HEK293 (cell line): ENCODE results near the gene ZBTB48.

Experiments used
- GLI4 ChIP-seq: fragments of 450-650 bp; formaldehyde crosslinking; IDR thresholded peaks from 2 replicates; pipeline ENCODE4 v1.5.1; 2016; ENCODE audit warnings: missing biosample characterization, missing genetic modification characterization
- GLIS1 ChIP-seq: fragments of 450-650 bp; formaldehyde crosslinking; IDR thresholded peaks from 2 replicates; pipeline ENCODE4 v1.5.1; 2016; ENCODE audit warnings: missing biosample characterization, missing genetic modification characterization
- KLF10 ChIP-seq: fragments of 450-650 bp; IDR thresholded peaks from 2 replicates; pipeline ENCODE4 v1.5.1; 2018; ENCODE audit warnings: missing biosample characterization, mild to moderate bottlenecking, missing genetic modification characterization
- KLF17 ChIP-seq: fragments of 450-650 bp; formaldehyde crosslinking; IDR thresholded peaks from 2 replicates; pipeline ENCODE4 v1.5.1; 2016; ENCODE audit warnings: missing biosample characterization, missing genetic modification characterization
- KLF7 ChIP-seq: fragments of 450-650 bp; formaldehyde crosslinking; IDR thresholded peaks from 2 replicates; pipeline ENCODE4 v1.5.1; 2016; ENCODE audit warnings: missing biosample characterization, missing genetic modification characterization, borderline replicate concordance
- KLF9 ChIP-seq: fragments of 450-650 bp; formaldehyde crosslinking; IDR thresholded peaks from 2 replicates; pipeline ENCODE4 v1.5.1; 2016; ENCODE audit warnings: missing biosample characterization, missing genetic modification characterization, low read depth
- SETDB1 ChIP-seq: IDR thresholded peaks from one replicate; pipeline ENCODE4 v1.6.1; 2017; ENCODE audit warnings: mild to moderate bottlenecking, low read length, moderate library complexity, mixed read lengths; ENCODE audit not compliant: insufficient read length
- SP2 ChIP-seq: fragments of 450-650 bp; formaldehyde crosslinking; IDR thresholded peaks from 2 replicates; pipeline ENCODE4 v1.5.1; 2016; ENCODE audit warnings: missing biosample characterization, missing genetic modification characterization
- ZBTB10 ChIP-seq: fragments of 450-650 bp; formaldehyde crosslinking; IDR thresholded peaks from 2 replicates; pipeline ENCODE4 v1.5.1; 2016; ENCODE audit warnings: missing biosample characterization, missing genetic modification characterization
- ZBTB11 ChIP-seq: fragments of 450-650 bp; formaldehyde crosslinking; conservative IDR thresholded peaks from 2 replicates; pipeline ENCODE4 v1.5.1; 2016; ENCODE audit warnings: low read depth, missing biosample characterization, missing genetic modification characterization
- ZBTB21 ChIP-seq: fragments of 450-650 bp; formaldehyde crosslinking; IDR thresholded peaks from 2 replicates; pipeline ENCODE4 v1.5.1; 2017; ENCODE audit warnings: missing biosample characterization, missing genetic modification characterization
- ZBTB48 ChIP-seq: fragments of 450-650 bp; formaldehyde crosslinking; IDR thresholded peaks from 2 replicates; pipeline ENCODE4 v1.5.1; 2016; ENCODE audit warnings: missing biosample characterization, missing genetic modification characterization
- ZEB2 ChIP-seq: fragments of 450-650 bp; formaldehyde crosslinking; IDR thresholded peaks from 2 replicates; pipeline ENCODE4 v1.5.1; 2016; ENCODE audit warnings: missing biosample characterization, missing genetic modification characterization
- ZFP3 ChIP-seq: fragments of 450-650 bp; formaldehyde crosslinking; IDR thresholded peaks from 2 replicates; pipeline ENCODE4 v1.5.1; 2016; ENCODE audit warnings: low read depth, missing biosample characterization, missing genetic modification characterization
- ZFP37 ChIP-seq: fragments of 450-650 bp; formaldehyde crosslinking; IDR thresholded peaks from 2 replicates; pipeline ENCODE4 v1.5.1; 2016; ENCODE audit warnings: missing biosample characterization, missing genetic modification characterization
- ZNF223 ChIP-seq: fragments of 450-650 bp; formaldehyde crosslinking; IDR thresholded peaks from 2 replicates; pipeline ENCODE4 v1.5.1; 2016; ENCODE audit warnings: missing biosample characterization, missing genetic modification characterization
- ZNF280D ChIP-seq: fragments of 450-650 bp; formaldehyde crosslinking; IDR thresholded peaks from 2 replicates; pipeline ENCODE4 v1.5.1; 2016; ENCODE audit warnings: missing biosample characterization, missing genetic modification characterization
- ZNF341 ChIP-seq: fragments of 450-650 bp; formaldehyde crosslinking; IDR thresholded peaks from 2 replicates; pipeline ENCODE4; 2016; ENCODE audit warnings: low read depth, missing biosample characterization, missing genetic modification characterization
- ZNF362 ChIP-seq: fragments of 450-650 bp; formaldehyde crosslinking; IDR thresholded peaks from 2 replicates; pipeline ENCODE4 v1.5.1; 2016; ENCODE audit warnings: missing biosample characterization, missing genetic modification characterization
- ZNF366 ChIP-seq: fragments of 450-650 bp; formaldehyde crosslinking; conservative IDR thresholded peaks from 2 replicates; pipeline ENCODE4 v1.5.1; 2016; ENCODE audit warnings: missing biosample characterization, missing genetic modification characterization
- ZNF629 ChIP-seq: fragments of 450-650 bp; formaldehyde crosslinking; IDR thresholded peaks from 2 replicates; pipeline ENCODE4 v1.5.1; 2017; ENCODE audit warnings: missing biosample characterization, missing genetic modification characterization
- ZNF660 ChIP-seq: fragments of 450-650 bp; IDR thresholded peaks from 2 replicates; pipeline ENCODE4 v1.5.1; 2018; ENCODE audit warnings: missing biosample characterization, mild to moderate bottlenecking, missing genetic modification characterization
- ZNF670 ChIP-seq: fragments of 450-650 bp; formaldehyde crosslinking; IDR thresholded peaks from 2 replicates; pipeline ENCODE4 v1.5.1; 2016; ENCODE audit warnings: missing biosample characterization, missing genetic modification characterization, low read depth
- ZNF704 ChIP-seq: fragments of 450-650 bp; formaldehyde crosslinking; IDR thresholded peaks from 2 replicates; pipeline ENCODE4 v1.5.1; 2016; ENCODE audit warnings: missing biosample characterization, missing genetic modification characterization

The ZBTB48 gene

GRCh38 chr1:6603238-6603914 lies 23.6 kb downstream of the ZBTB48 start (continued):
- TF ChIP-seq ZNF670 (tag by site-specific recombination), result no peak
- peak; percentile 31; the same call in 1 of the 2 replicates for TF ChIP-seq ZFP3 (tag by site-specific recombination)
- TF ChIP-seq ZBTB11 (tag by site-specific recombination), result peak; percentile 26; the same call in 1 of the 2 replicates
- peak; percentile 54; the same call in 1 of the 2 replicates for TF ChIP-seq ZBTB48
- peak; percentile 60; the same call in 1 of the 2 replicates for TF ChIP-seq KLF17 (tag by site-specific recombination)
- TF ChIP-seq KLF7, result no peak
- TF ChIP-seq GLIS1 (tag by site-specific recombination), result peak; percentile 27; the same call in 1 of the 2 replicates
- peak; percentile 69 for TF ChIP-seq SP2
- peak; percentile 71 for TF ChIP-seq ZNF341
- peak; percentile 94 for TF ChIP-seq ZNF629 (tag by site-specific recombination)
- no peak for TF ChIP-seq GLI4 (tag by site-specific recombination)
- TF ChIP-seq ZNF223 (tag by site-specific recombination), result no peak
- TF ChIP-seq ZEB2 (tag by site-specific recombination), result peak; percentile 74
- 0 out of 2 replicates have a peak, but pooled peaks have one; percentile 29 for TF ChIP-seq ZNF366 (tag by site-specific recombination)
- TF ChIP-seq ZBTB10 (tag by site-specific recombination), result 0 out of 2 replicates have a peak, but pooled peaks have one; percentile 17
- TF ChIP-seq ZNF362 (tag by site-specific recombination), result peak; percentile 26; the same call in 1 of the 2 replicates
- TF ChIP-seq KLF10 (tag by site-specific recombination), result no peak; the same call in 1 of the 2 replicates
- TF ChIP-seq ZFP37 (tag by site-specific recombination), result peak; percentile 69; the same call in 1 of the 2 replicates
- peak; percentile 63; the same call in 1 of the 2 replicates for TF ChIP-seq ZNF660 (tag by site-specific recombination)
- TF ChIP-seq ZNF280D (tag by site-specific recombination), result no peak
- no peak for TF ChIP-seq ZNF704
- no peak for TF ChIP-seq KLF9 (tag by site-specific recombination)
- no peak for TF ChIP-seq SETDB1
- peak; percentile 84 for TF ChIP-seq ZBTB21 (tag by site-specific recombination)
